ENCODE data around the gene SUDS3.
A peak's percentile ranks its signal among the peaks of the same experiment; 100 is the strongest.

- peak; percentile 89 for TF ChIP-seq POLR2A (IDR thresholded peaks at IDR 0.05)
- TF ChIP-seq, protein P1, sequence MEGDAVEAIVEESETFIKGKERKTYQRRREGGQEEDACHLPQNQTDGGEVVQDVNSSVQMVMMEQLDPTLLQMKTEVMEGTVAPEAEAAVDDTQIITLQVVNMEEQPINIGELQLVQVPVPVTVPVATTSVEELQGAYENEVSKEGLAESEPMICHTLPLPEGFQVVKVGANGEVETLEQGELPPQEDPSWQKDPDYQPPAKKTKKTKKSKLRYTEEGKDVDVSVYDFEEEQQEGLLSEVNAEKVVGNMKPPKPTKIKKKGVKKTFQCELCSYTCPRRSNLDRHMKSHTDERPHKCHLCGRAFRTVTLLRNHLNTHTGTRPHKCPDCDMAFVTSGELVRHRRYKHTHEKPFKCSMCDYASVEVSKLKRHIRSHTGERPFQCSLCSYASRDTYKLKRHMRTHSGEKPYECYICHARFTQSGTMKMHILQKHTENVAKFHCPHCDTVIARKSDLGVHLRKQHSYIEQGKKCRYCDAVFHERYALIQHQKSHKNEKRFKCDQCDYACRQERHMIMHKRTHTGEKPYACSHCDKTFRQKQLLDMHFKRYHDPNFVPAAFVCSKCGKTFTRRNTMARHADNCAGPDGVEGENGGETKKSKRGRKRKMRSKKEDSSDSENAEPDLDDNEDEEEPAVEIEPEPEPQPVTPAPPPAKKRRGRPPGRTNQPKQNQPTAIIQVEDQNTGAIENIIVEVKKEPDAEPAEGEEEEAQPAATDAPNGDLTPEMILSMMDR (IDR thresholded peaks at IDR 0.05), result no peak
Observed at GRCh38 chr12:118372541-118373495, 3.5 kb upstream of the SUDS3 start, which contains the start of gene TAOK3.

Measured in right lobe of liver (tissue), 4 donors.